Neural crest cell (in vitro differentiated cells): Measurements from ENCODE around the gene FMC1. TPM values are rescaled to one million over a fixed set of nuclear protein-coding genes. Genes with fewer than 3 reads are reported as not detected.

ENCODE experiments used
- DNase-seq: peaks from one replicate; pipeline ENCODE4 v3.0.0; 2021; ENCODE audit warnings: low read depth, mixed read lengths, low spot score
- H3K27ac Mint-ChIP-seq: one replicate; pipeline ENCODE4 v1.8.0; 2021; ENCODE audit warnings: mild to moderate bottlenecking, mixed read lengths; ENCODE audit not compliant: unreplicated experiment
- H3K27me3 Mint-ChIP-seq: 2 replicates; pipeline ENCODE4 v1.8.0; 2021; ENCODE audit warnings: low read depth, mild to moderate bottlenecking, mixed read lengths
- H3K36me3 Mint-ChIP-seq: 2 replicates; pipeline ENCODE4 v1.8.0; 2021; ENCODE audit warnings: low read depth, mild to moderate bottlenecking, mixed read lengths
- H3K4me1 Mint-ChIP-seq: 2 replicates; pipeline ENCODE4 v1.8.0; 2021; ENCODE audit warnings: mixed read lengths
- H3K4me3 Mint-ChIP-seq: one replicate; pipeline ENCODE4 v1.8.0; 2021; ENCODE audit warnings: mild to moderate bottlenecking, mixed read lengths
- H3K9me3 Mint-ChIP-seq: 2 replicates; pipeline ENCODE4 v1.8.0; 2021; ENCODE audit warnings: mixed read lengths
- CTCF ChIP-seq: fragments of 200-600 bp; sonication (generic); conservative IDR thresholded peaks from 2 replicates; pipeline ENCODE4 v1.5.0; 2021; ENCODE audit warnings: antibody characterized with exemption, mild to moderate bottlenecking
- long read RNA-seq: library from polyadenylated mRNA; unstranded; transcript quantifications from one replicate; pipeline ENCODE4 v2.0.0, GENCODE V29; 2020
- total RNA-seq: library from RNA; stranded (reverse); gene quantifications from 2 replicates; pipeline ENCODE4 v1.2.1, GENCODE V29; 2021

The FMC1 gene
- total RNA-seq, result 18.3 and 24.8 TPM in 2 replicates
- long read RNA-seq, transcript FMC1-201 (2 exons, 1,210 nt), result major isoform, 10 of 10 reads
- long read RNA-seq, partial matches to known transcripts, result 0 of 10 reads
- long read RNA-seq, other reads (novel, unspliced or antisense), result 0 of 10 reads

- peaks cover 9% of the 10 kb centered on the region for H3K9me3 Mint-ChIP-seq
- TF ChIP-seq CTCF, result peak; percentile 46
- H3K27ac Mint-ChIP-seq, result peak within 1 kb of the TSS; percentile 100
- H3K27me3 Mint-ChIP-seq, result peaks cover 22% of the 10 kb centered on the region
- peaks cover 25% of the 10 kb centered on the region for H3K36me3 Mint-ChIP-seq
- H3K4me1 Mint-ChIP-seq, result peaks cover 36% of the 10 kb centered on the region
- DNase-seq, result peak; percentile 83
- peak within 1 kb of the TSS; percentile 97 for H3K4me3 Mint-ChIP-seq
Measured at GRCh38 chr7:139341058-139341775, at the start of gene FMC1. FMC1 (plus strand) TSS chr7:139341337; CDS start chr7:139341385, 48 bp downstream.

GRCh38 chr7:139292821-139293220 is 48.3 kb upstream of the FMC1 start:
- H3K4me3 Mint-ChIP-seq, result no peak overlapping the region
- TF ChIP-seq CTCF, result no peak
- H3K27ac Mint-ChIP-seq, result peak overlapping the region; percentile 73
- DNase-seq, result no peak
- no peaks in the 10 kb centered on the region for H3K27me3 Mint-ChIP-seq
- peaks cover 9% of the 10 kb centered on the region for H3K36me3 Mint-ChIP-seq
- peaks cover 3% of the 10 kb centered on the region for H3K4me1 Mint-ChIP-seq
- H3K9me3 Mint-ChIP-seq, result no peaks in the 10 kb centered on the region

- peaks cover 6% of the 10 kb centered on the region for H3K4me1 Mint-ChIP-seq
- H3K4me3 Mint-ChIP-seq, result no peak overlapping the region
- DNase-seq, result no peak
- H3K27ac Mint-ChIP-seq, result no peak overlapping the region
- peaks cover 3% of the 10 kb centered on the region for H3K36me3 Mint-ChIP-seq
- H3K27me3 Mint-ChIP-seq, result no peaks in the 10 kb centered on the region
- no peaks in the 10 kb centered on the region for H3K9me3 Mint-ChIP-seq
- TF ChIP-seq CTCF, result no peak
Measured at GRCh38 chr7:139293534-139293933, 47.6 kb upstream of the FMC1 start.

GRCh38 chr7:139294241-139294640 is 46.9 kb upstream of the FMC1 start:
- Mint-ChIP-seq H3K4me3 (no peak overlapping the region), H3K9me3 (no peaks in the 10 kb centered on the region)
- no peak for TF ChIP-seq CTCF

GRCh38 chr7:139294951-139295575 is 46.1 kb upstream of the FMC1 start:
- Mint-ChIP-seq H3K9me3 (no peaks in the 10 kb centered on the region), H3K27me3 (no peaks in the 10 kb centered on the region), H3K4me3 (no peak overlapping the region), H3K36me3 (peaks cover 3% of the 10 kb centered on the region), H3K4me1 (peaks cover 6% of the 10 kb centered on the region), H3K27ac (no peak overlapping the region)
- DNase-seq, result no peak
- no peak for TF ChIP-seq CTCF

More at GRCh38 chr7:139294241-139294640, 46.9 kb upstream of the FMC1 start:
- Mint-ChIP-seq H3K36me3 (peaks cover 3% of the 10 kb centered on the region), H3K4me1 (peaks cover 6% of the 10 kb centered on the region), H3K27ac (no peak overlapping the region), H3K27me3 (no peaks in the 10 kb centered on the region)
- no peak for DNase-seq
